GM12878 (cell line): ENCODE data around the gene ELL. TPM values are rescaled to one million over a fixed set of nuclear protein-coding genes. Genes with fewer than 3 reads are reported as not detected.

Experiments
- ATAC-seq: fragments of 200-7000 bp; cut with Tn5 transposase; 3 replicates; pipeline ENCODE4 v1.9.1; 2020; ENCODE audit warnings: mild to moderate bottlenecking, moderate library complexity
- BruUV-seq: library from RNA; stranded (reverse); fragments of 400-500 nt; replicated peaks from 2 replicates; lab custom pipeline; 2021; lab: Mats Ljungman, UMichigan
- CTCF ChIA-PET: fragments of 300-600 bp; sonication (Branson Sonifier 250); formaldehyde crosslinking; extraction: SDS; loops from one replicate; lab custom pipeline; 2021; ENCODE audit warnings: inconsistent platforms; lab: Yijun Ruan, JAX
- POLR2A ChIA-PET: fragments of 350-600 bp; formaldehyde crosslinking; extraction: SDS; loops from one replicate; lab custom pipeline; 2021; ENCODE audit warnings: inconsistent platforms; lab: Charles Lee
- RAD21 ChIA-PET: fragments of 300-600 bp; sonication (Branson Sonifier 250); formaldehyde crosslinking; loops from one replicate; lab custom pipeline; 2023; ENCODE audit warnings: antibody characterized with exemption; ENCODE audit not compliant: unreplicated experiment; lab: Charles Lee
- SMC1A ChIA-PET: fragments of 300-600 bp; sonication (Branson Sonifier 250); formaldehyde crosslinking; loops from one replicate; lab custom pipeline; 2023; ENCODE audit not compliant: unreplicated experiment, uncharacterized antibody; lab: Charles Lee
- DNase-seq: peaks from one replicate; pipeline ENCODE4 v3.0.0-alpha.2; 2011; ENCODE audit warnings: low read depth, low spot score
- FAIRE-seq: peaks from 3 replicates; lab custom pipeline; 2011; peaks lifted over from hg19 to GRCh38; lab: Jason Lieb, UNC
- H2AFZ ChIP-seq: 2 replicates; pipeline ENCODE4 v1.6.0; 2011; ENCODE audit warnings: low read depth, low read length, control low read depth; ENCODE audit not compliant: control insufficient read depth
- H3K27ac ChIP-seq: 2 replicates; pipeline ENCODE4 v1.5.1; 2011; ENCODE audit warnings: control low read depth; ENCODE audit not compliant: control insufficient read depth, insufficient read depth
- H3K27me3 ChIP-seq, 2 experiments: replicated peaks in 1 of 2; 2 replicates each; pipeline versions ENCODE4 v1.6.0 to v1.6.1; 2011; ENCODE audit warnings: low read length in 1 of 2; ENCODE audit not compliant: control insufficient read depth in 2 of 2, insufficient read depth in 2 of 2
- H3K36me3 ChIP-seq, 2 experiments: 2 replicates each; pipeline ENCODE4 v1.5.1; 2011; ENCODE audit warnings: low read length in 1 of 2; ENCODE audit not compliant: control insufficient read depth in 2 of 2, insufficient read depth in 2 of 2
- H3K4me1 ChIP-seq: 2 replicates; pipeline ENCODE4 v1.6.1; 2011; ENCODE audit warnings: mild to moderate bottlenecking, low read length, moderate library complexity, mixed read lengths; ENCODE audit not compliant: control insufficient read depth, insufficient read depth
- H3K4me2 ChIP-seq: 2 replicates; pipeline ENCODE4 v1.6.0; 2011; ENCODE audit warnings: control low read depth; ENCODE audit not compliant: control insufficient read depth, insufficient read depth
- H3K4me3 ChIP-seq: fragments of 200-600 bp; sonication (generic); 2 replicates; pipeline ENCODE4 v1.5.1; 2016
- H3K79me2 ChIP-seq: 2 replicates; pipeline ENCODE4 v1.6.0; 2011; ENCODE audit warnings: low read length; ENCODE audit not compliant: control insufficient read depth, insufficient read depth
- H3K9ac ChIP-seq: 2 replicates; pipeline ENCODE4 v1.8.0; 2011; ENCODE audit warnings: low read length, control low read depth, mixed read lengths; ENCODE audit not compliant: control insufficient read depth, insufficient read depth
- H3K9me3 ChIP-seq: replicated peaks from 3 replicates; pipeline ENCODE4 v1.5.1; 2011; ENCODE audit warnings: mild to moderate bottlenecking, low read length; ENCODE audit not compliant: control insufficient read depth, insufficient read depth
- H4K20me1 ChIP-seq: 2 replicates; pipeline ENCODE4 v1.6.0; 2011; ENCODE audit not compliant: control insufficient read depth, insufficient read depth
- CHD4 ChIP-seq: fragments of 200-600 bp; sonication (generic); IDR thresholded peaks from 2 replicates; pipeline ENCODE4 v1.6.1; 2016; ENCODE audit warnings: mild to moderate bottlenecking
- E4F1 ChIP-seq: fragments of 450-650 bp; IDR thresholded peaks from 2 replicates; pipeline ENCODE4 v1.6.1; 2018; ENCODE audit warnings: borderline replicate concordance, mild to moderate bottlenecking; ENCODE audit not compliant: partially characterized antibody
- EGR1 ChIP-seq, 2 experiments: IDR thresholded peaks; 1 replicate in 1 of 2; 2 replicates in 1 of 2; pipeline ENCODE4 v1.6.1; 2011 to 2012; ENCODE audit warnings: low read depth in 2 of 2, low read length in 2 of 2, borderline replicate concordance in 1 of 2, mild to moderate bottlenecking in 1 of 2, moderate library complexity in 1 of 2
- HDAC2 ChIP-seq: fragments of 200-600 bp; sonication (generic); IDR thresholded peaks from 2 replicates; pipeline ENCODE4 v1.6.1; 2017
- POLR2A ChIP-seq: IDR thresholded peaks from 2 replicates; pipeline ENCODE4 v1.6.1; 2011; ENCODE audit warnings: low read depth, mild to moderate bottlenecking, low read length
- RFX5 ChIP-seq: IDR thresholded peaks from 2 replicates; pipeline ENCODE4 v1.6.1; 2011; ENCODE audit warnings: low read depth, low read length, improper control_type of control experiment
- ZNF217 ChIP-seq: fragments of 450-650 bp; IDR thresholded peaks from 2 replicates; pipeline ENCODE4 v1.6.1; 2017; ENCODE audit warnings: antibody characterized with exemption, mild to moderate bottlenecking
- WGBS: methylation state at CpG from one replicate; pipeline ENCODE4 v1.1.6; 2016; ENCODE audit warnings: low lambda C conversion rate; ENCODE audit not compliant: insufficient replicate concordance, insufficient coverage; ENCODE audit errors: missing lambda C conversion rate; 5-methylcytosine and 5-hydroxymethylcytosine counted together
- in situ Hi-C: fragments of 300-500 bp; cut with MboI; formaldehyde crosslinking; loops from 9 replicates; pipeline ENCODE4 v1.14.3; 2018; ENCODE audit warnings: mixed read lengths
- intact Hi-C: fragments of 100-400 bp; cut with micrococcal nuclease; formaldehyde crosslinking; loops from one replicate; pipeline ENCODE4 v1.14.2; 2022; ENCODE audit not compliant: unreplicated experiment
- polyA plus RNA-seq, 11 experiments: library from polyadenylated mRNA; depleted of rRNA in 4 of 11; unstranded in 6 of 11; stranded (reverse) in 5 of 11; fragments of >200 nt; fragmentation: Nextera tagmentation in 4 of 11; fragmentation: Illumina TruSeq in 1 of 11; extraction: Ambion mirVana in 4 of 11; extraction: Trizol in 1 of 11; gene quantifications; 1 replicate in 1 of 11; 2 replicates in 10 of 11; pipeline versions ENCODE4 v1.2.1 to v1.2.3, GENCODE V29; 2011 to 2016; ENCODE audit warnings: inconsistent platforms in 2 of 11, missing spikeins in 2 of 11, low read depth in 1 of 11
- total RNA-seq, 4 experiments: library from RNA; depleted of rRNA in 3 of 4; stranded (reverse); fragments of >200 nt in 3 of 4; fragmentation: Illumina TruSeq in 1 of 4; extraction: Trizol in 1 of 4; gene quantifications; 2 replicates each; pipeline versions ENCODE4 v1.2.1 to v1.2.3, GENCODE V29; 2013 to 2021
- TF ChIP-seq, protein P1 (sequence below): fragments of 150-350 bp; IDR thresholded peaks from 2 replicates; pipeline ENCODE4 v1.6.1; 2016; ENCODE audit warnings: low read depth, low read length

Gene ELL
- total and polyA plus RNA-seq, 10 of the 15 experiments (the other 5 are each of a cell fraction or from before 2014, with no cell fraction given) = 0.91 to 25.0 (median 9.1) TPM

- SMC1A ChIA-PET = no interaction called here
- Histone ChIP-seq H4K20me1 (peaks cover 12% of the 10 kb centered on the region), H2AFZ (no peak overlapping the region), H3K9ac (no peak overlapping the region), H3K36me3 (peaks cover 3% of the 10 kb centered on the region in 2 experiments; a peak in 3 of 4 replicates), H3K4me2 (no peak overlapping the region)
- WGBS = 78% methylated on average over 14 of the region's 14 CpGs
- POLR2A ChIA-PET = interaction anchor here (1.0 to 1.3 kb wide), 2 partner anchors 26 to 84 kb away, joined by 3 to 4 read pairs; partner anchors contain the start of gene ELL
- intact Hi-C loops (no loop called here), in situ Hi-C loops (no loop called here)
- BruUV-seq = no TSS peak
- DNase-seq (no peak), ATAC-seq (no peak; the same call in 2 of the 3 replicates)
- RAD21 ChIA-PET = interaction anchor here (1.1 to 2.0 kb wide), 2 partner anchors 24 to 93 kb away, joined by 3 to 4 read pairs; partner anchors contain the start of gene REX1BD
- TF ChIP-seq RFX5 (no peak), POLR2A (peak; percentile 23; the same call in 1 of the 2 replicates)
- TF ChIP-seq, all 136 proteins: peak for 1
- Histone ChIP-seq H3K4me3 (no peak overlapping the region), H3K27me3 (no peaks in the 10 kb centered on the region), H3K9me3 (no peaks in the 10 kb centered on the region), H3K4me1 (peaks cover 31% of the 10 kb centered on the region), H3K79me2 (peaks cover 70% of the 10 kb centered on the region), H3K27ac (no peak overlapping the region; the same call in 1 of the 2 replicates)
- FAIRE-seq = no peak
- CTCF ChIA-PET = interaction anchor here (0.6 kb wide), 1 partner anchor 351 kb away, joined by 3 read pairs; no protein-coding TSS in a partner anchor
These were observed 26.5 kb downstream of the ELL start for GRCh38 chr19:18495204-18495911.

DNA sequence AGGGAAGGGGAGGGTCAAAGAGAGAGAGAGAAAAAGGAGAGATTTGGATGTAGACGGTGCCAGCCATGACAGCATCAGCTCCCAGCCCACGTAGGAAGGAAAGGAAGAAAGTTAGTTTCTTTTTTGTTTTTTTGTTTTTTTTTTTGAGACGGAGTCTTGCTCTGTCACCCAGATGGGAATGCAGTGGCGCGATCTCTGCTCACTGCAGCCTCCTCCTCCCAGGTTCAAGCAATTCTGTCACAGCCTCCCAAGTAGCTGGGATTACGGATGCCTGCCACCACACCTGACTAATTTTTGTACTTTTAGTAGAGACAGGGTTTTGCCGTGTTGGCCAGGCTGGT lies 27.6 kb downstream of the ELL start:
- Histone ChIP-seq H3K4me1 (peaks cover 22% of the 10 kb centered on the region), H3K9me3 (no peaks in the 10 kb centered on the region), H3K27me3 (no peaks in the 10 kb centered on the region), H4K20me1 (peaks cover 12% of the 10 kb centered on the region), H3K9ac (no peak overlapping the region), H2AFZ (no peak overlapping the region), H3K36me3 (peaks cover 3% of the 10 kb centered on the region in 2 experiments; a peak in 3 of 4 replicates), H3K27ac (no peak overlapping the region), H3K79me2 (peaks cover 60% of the 10 kb centered on the region), H3K4me2 (no peak overlapping the region), H3K4me3 (no peak overlapping the region)
- intact Hi-C loops (no loop called here), in situ Hi-C loops (no loop called here)
- WGBS = 53% methylated on average over 5 of the region's 7 CpGs
- peak; percentile 35 for FAIRE-seq
- ChIA-PET POLR2A (interaction anchor here (0.7 to 0.9 kb wide), 2 partner anchors 62 to 771 kb away, joined by 3 read pairs; no protein-coding TSS in a partner anchor), CTCF (no interaction called here), SMC1A (no interaction called here), RAD21 (no interaction called here)
- no TSS peak for BruUV-seq
- no peak for ATAC-seq
- DNase-seq = no peak
- TF ChIP-seq ZNF217 (no peak), HDAC2 (no peak), E4F1 (no peak), CHD4 (no peak), EGR1 (IDR thresholded peaks at IDR 0.05; ENCODE audit: borderline replicate concordance in 1 of 2, low read depth in 2 of 2, low read length in 2 of 2) (no peak)
- TF ChIP-seq, protein P1, sequence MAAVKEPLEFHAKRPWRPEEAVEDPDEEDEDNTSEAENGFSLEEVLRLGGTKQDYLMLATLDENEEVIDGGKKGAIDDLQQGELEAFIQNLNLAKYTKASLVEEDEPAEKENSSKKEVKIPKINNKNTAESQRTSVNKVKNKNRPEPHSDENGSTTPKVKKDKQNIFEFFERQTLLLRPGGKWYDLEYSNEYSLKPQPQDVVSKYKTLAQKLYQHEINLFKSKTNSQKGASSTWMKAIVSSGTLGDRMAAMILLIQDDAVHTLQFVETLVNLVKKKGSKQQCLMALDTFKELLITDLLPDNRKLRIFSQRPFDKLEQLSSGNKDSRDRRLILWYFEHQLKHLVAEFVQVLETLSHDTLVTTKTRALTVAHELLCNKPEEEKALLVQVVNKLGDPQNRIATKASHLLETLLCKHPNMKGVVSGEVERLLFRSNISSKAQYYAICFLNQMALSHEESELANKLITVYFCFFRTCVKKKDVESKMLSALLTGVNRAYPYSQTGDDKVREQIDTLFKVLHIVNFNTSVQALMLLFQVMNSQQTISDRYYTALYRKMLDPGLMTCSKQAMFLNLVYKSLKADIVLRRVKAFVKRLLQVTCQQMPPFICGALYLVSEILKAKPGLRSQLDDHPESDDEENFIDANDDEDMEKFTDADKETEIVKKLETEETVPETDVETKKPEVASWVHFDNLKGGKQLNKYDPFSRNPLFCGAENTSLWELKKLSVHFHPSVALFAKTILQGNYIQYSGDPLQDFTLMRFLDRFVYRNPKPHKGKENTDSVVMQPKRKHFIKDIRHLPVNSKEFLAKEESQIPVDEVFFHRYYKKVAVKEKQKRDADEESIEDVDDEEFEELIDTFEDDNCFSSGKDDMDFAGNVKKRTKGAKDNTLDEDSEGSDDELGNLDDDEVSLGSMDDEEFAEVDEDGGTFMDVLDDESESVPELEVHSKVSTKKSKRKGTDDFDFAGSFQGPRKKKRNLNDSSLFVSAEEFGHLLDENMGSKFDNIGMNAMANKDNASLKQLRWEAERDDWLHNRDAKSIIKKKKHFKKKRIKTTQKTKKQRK = no peak
